ENCODE measurements around the gene MYOM3.
"Not testable (repeated sequence)": the region's sequence is repeated elsewhere in the genome, so short reads cannot be mapped to it uniquely, and the experiment has no call there.

MYOM3 gene

DNA sequence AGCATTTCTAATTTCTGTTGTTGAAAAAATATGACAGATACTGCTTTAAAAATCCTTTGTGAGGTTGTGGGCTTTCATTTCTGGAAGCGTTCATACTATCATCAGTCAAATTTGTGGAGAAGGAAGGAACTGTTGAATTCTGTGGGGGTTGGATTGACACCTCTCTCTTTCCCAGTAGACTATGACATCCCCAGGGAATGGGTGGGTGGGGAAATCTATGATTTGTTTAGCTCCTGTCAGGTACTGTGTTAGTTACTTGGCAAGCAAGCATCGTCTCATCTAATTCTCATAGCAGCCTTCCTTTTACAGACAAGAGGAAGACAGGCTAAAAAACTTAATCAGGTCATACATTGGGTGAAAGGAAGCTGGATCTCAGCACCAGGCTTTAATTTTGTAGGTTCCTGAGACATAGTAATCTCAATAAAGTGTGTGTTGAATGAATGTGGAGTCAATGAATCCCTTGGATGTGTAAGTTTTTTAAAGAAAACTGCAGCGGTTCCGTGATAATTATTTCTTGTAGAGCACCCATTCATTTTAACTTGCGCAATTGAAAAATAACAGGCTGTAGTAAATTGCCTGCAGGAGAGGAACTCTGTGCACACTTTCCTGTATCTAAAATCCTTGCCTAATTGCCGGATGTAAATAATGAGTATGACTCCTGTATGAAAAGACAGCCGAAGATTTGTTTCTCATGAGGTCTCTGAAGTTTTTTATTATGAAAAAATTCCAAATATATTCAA lies 60.6 kb downstream of the MYOM3 start:
- no peak for DNase-seq (ENCODE audit: low spot score in 2 of 2)
- in situ Hi-C loops (cut with MboI; ENCODE audit: low sequenced_read_pairs): no loop called here
- no peaks in the 10 kb centered on the region for H3K27me3 ChIP-seq (ENCODE audit: low read depth)

DNA sequence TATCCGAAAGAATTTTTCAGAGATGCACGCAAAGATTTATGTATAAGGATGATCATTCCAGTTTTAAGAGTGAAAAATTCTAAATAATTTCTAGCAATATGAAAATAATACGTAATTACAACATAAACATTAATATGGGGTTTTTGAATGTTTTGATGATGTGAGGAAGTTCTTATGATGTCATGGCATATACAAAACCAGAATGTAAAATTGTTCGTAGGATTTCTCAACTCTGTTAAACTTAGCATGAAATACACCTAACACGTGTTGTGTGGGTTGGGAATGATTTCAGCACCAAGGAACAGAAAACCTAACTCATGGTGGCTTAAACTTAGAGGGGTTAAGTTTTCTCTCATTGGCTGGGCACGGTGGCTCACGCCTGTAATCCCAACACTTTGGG lies 62.2 kb downstream of the MYOM3 start:
- no peak for DNase-seq (ENCODE audit: low spot score in 2 of 2)
- in situ Hi-C loops (cut with MboI; ENCODE audit: low sequenced_read_pairs): no loop called here

More for the DNA sequence above, 60.6 kb downstream of the MYOM3 start:
- Histone ChIP-seq H3K36me3 (replicated peaks) (no peaks in the 10 kb centered on the region), H3K4me3 (no peak overlapping the region), H3K9me3 (no peaks in the 10 kb centered on the region), H3K4me1 (peaks cover 7% of the 10 kb centered on the region)

DNA sequence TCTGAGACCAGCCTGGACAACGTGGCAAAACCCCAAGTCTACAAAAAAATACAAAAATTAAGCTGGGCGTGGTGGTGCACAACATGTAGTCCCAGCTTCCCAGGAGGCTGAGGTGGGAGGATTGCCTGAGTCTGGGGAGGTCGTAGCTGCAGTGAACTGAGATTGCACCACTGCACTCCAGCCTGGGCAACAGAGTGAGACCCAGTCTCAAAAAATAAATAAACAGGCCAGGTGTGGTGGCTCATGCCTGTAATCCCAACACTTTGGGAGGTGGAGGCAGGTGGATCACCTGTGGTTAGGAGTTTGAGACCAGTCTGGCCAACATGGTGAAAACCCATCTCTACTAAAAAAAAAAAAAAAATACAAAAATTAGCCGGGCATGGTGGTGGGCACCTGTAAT lies 63.0 kb downstream of the MYOM3 start:
- H3K4me3 ChIP-seq; DNase-seq (ENCODE audit: low spot score in 2 of 2); H3K9me3 ChIP-seq; in situ Hi-C loops (cut with MboI; ENCODE audit: low sequenced_read_pairs); H3K36me3 ChIP-seq (replicated peaks); H3K27me3 ChIP-seq (ENCODE audit: low read depth): not testable (repeated sequence)
- H3K4me1 ChIP-seq: peaks cover 12% of the 10 kb centered on the region

More for the DNA sequence above, 62.2 kb downstream of the MYOM3 start:
- Histone ChIP-seq H3K36me3 (replicated peaks) (no peaks in the 10 kb centered on the region), H3K4me3 (no peak overlapping the region), H3K4me1 (peaks cover 12% of the 10 kb centered on the region), H3K27me3 (ENCODE audit: low read depth) (no peaks in the 10 kb centered on the region), H3K9me3 (no peaks in the 10 kb centered on the region)

DNA sequence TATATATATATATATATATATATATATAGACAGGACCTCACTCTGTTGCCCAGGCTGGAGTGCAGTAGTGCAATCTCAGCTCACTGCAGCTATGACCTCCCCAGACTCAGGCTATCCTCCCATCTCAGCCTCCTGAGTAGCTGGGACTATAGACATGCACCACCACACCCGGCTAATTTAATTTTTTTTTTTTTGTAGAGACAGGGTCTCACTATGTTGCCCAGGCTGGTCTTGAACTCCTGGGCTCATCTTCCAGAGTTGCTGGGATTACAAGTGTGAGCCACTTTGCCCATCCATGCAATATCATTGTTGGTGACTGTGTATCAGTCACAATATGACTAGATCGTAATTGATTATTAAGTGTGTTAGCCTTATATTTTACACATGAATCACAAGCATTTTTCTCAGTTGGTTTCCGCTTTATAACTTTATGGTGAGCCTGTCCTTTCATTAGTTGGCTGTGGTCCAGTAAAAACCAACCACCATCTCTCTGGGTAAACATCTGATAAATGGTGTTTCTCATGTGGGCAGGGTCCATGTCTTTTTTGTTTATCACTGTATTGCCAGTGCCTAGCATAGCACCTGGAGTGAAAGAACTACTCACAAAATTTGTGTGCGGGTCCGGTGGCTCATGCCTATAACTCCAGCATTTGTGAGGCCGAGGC lies 63.6 kb downstream of the MYOM3 start:
- no peaks in the 10 kb centered on the region for H3K9me3 ChIP-seq
- no peak for DNase-seq (ENCODE audit: low spot score in 2 of 2)
- H3K4me3 ChIP-seq: no peak overlapping the region
- in situ Hi-C loops (cut with MboI; ENCODE audit: low sequenced_read_pairs): no loop called here
- no peaks in the 10 kb centered on the region for H3K36me3 ChIP-seq (replicated peaks)
- H3K4me1 ChIP-seq: peaks cover 12% of the 10 kb centered on the region
- H3K27me3 ChIP-seq (ENCODE audit: low read depth): no peaks in the 10 kb centered on the region

DNA sequence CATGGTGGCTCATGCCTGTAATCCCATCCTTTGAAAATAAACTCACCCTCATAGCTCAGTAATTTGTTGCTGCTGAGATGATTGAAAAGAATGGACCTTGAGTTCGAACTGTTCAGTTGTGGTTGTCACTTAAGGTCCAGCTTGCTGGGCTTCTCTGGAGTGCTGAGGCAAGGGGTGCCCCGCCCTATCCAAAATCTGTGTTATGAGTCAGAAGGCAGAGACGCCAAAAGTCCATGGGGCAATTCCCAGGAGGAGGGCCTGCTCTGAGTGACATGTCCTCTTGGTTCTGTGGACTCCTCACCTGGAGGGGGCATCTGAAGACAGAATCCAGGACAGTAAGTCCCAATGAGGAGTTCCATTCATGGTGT lies 64.8 kb downstream of the MYOM3 start:
- Histone ChIP-seq H3K4me1 (peaks cover 12% of the 10 kb centered on the region), H3K4me3 (no peak overlapping the region), H3K27me3 (ENCODE audit: low read depth) (no peaks in the 10 kb centered on the region), H3K36me3 (replicated peaks) (no peaks in the 10 kb centered on the region), H3K9me3 (no peaks in the 10 kb centered on the region)
- DNase-seq (ENCODE audit: low spot score in 2 of 2): no peak
- in situ Hi-C loops (cut with MboI; ENCODE audit: low sequenced_read_pairs): no loop called here

DNA sequence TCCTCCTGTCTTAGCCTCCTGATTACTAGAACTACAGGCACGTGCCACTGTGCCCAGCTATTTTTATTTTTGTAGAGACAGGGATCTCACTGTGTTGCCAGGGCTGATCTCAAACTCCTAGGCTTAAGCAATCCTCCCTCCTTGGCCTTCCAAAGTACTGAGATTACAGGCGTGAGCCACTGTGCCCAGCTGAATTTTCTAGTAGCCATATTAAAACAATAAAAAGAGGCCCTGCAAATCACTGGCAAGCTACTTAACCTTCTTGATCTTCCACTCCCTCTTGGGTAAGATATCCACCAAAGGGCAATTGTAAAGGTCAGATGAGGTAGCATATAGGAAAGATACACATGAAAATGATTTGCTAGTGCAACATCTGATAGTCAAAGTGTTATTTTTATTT lies 66.2 kb downstream of the MYOM3 start:
- no peaks in the 10 kb centered on the region for H3K9me3 ChIP-seq
- H3K4me1 ChIP-seq: peaks cover 12% of the 10 kb centered on the region
- no peaks in the 10 kb centered on the region for H3K27me3 ChIP-seq (ENCODE audit: low read depth)
- H3K36me3 ChIP-seq (replicated peaks): no peaks in the 10 kb centered on the region
- no peak overlapping the region for H3K4me3 ChIP-seq
- in situ Hi-C loops (cut with MboI; ENCODE audit: low sequenced_read_pairs): no loop called here
- DNase-seq (ENCODE audit: low spot score in 2 of 2): no peak

DNA sequence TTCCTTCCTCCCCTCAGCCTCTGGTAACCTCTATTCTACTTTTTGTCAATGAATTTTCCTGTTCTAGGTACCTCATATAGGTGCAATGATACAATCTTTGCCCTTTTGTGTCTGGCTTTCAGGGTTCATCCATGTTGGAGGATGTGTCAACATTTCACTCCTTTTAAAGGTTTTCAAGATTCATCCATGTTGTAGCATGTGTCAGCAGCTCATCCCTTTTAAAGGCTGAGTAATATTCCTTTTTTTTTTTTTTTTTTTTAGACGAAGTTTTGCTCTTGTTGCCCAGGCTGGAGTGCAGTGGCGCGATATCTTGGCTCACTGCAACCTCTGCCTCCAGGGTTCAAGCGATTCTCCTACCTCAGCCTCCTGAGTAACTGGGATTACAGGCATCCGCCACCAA lies 67.3 kb downstream of the MYOM3 start:
- H3K4me3 ChIP-seq; H3K27me3 ChIP-seq (ENCODE audit: low read depth); in situ Hi-C loops (cut with MboI; ENCODE audit: low sequenced_read_pairs); H3K9me3 ChIP-seq; H3K36me3 ChIP-seq (replicated peaks); DNase-seq (ENCODE audit: low spot score in 2 of 2): not testable (repeated sequence)
- H3K4me1 ChIP-seq: peaks cover 12% of the 10 kb centered on the region

DNA sequence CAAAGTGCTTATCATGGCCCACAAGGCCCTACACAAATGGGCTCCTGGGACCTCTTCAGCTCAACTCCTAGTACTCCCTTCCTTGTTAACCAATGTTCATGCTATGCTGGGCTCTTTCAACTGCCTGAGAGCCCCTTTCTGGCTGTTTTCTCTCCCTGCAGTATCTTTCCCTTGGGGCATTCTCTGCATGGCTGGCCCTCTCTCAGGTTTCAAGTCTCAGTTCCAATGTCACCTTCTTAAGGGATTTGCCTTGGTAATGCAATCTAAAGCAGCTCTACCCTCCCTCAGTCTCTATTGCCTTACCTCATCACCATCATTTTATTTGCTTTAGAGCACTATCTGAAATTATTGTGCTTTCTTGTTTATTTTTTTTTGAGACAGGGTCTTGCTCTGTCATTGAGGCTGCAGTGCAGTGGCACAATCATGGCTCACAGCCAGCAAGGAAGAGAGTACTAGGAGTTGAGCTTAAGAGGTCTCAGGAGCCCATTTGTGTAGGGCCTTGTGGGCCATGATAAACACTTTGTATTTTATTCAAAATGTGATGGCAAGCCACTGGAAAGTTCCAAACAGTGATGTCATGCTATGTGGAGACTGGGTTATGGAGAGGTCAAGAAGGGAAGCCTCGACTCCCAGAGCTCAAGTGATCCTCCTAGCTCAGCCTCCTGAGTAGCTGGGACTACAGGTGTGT lies 68.4 kb downstream of the MYOM3 start:
- DNase-seq (ENCODE audit: low spot score in 2 of 2): no peak
- H3K36me3 ChIP-seq (replicated peaks): no peaks in the 10 kb centered on the region
- H3K4me1 ChIP-seq: peaks cover 12% of the 10 kb centered on the region
- H3K4me3 ChIP-seq: no peak overlapping the region
- H3K27me3 ChIP-seq (ENCODE audit: low read depth): no peaks in the 10 kb centered on the region
- no peaks in the 10 kb centered on the region for H3K9me3 ChIP-seq
- in situ Hi-C loops (cut with MboI; ENCODE audit: low sequenced_read_pairs): no loop called here

DNA sequence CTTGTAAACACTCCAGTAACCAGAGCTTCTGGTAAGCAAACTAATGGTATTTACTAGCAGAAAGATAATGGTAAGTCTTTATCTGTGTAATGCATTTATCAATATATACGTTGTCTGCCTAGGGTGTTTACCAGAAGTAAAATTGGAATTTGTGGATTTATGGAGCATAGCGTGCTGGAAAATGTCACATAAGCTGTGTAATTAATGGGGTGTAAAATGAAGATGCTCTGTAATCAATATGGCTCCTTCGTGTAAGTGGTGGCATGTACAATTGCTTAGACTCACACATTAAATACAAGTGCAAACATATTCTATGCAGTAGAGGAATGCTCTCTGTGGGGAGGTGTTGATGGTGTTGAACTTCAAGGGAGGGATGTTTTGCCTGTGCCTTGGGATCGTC lies 69.6 kb downstream of the MYOM3 start:
- peaks cover 12% of the 10 kb centered on the region for H3K4me1 ChIP-seq
- no peaks in the 10 kb centered on the region for H3K27me3 ChIP-seq (ENCODE audit: low read depth)
- in situ Hi-C loops (cut with MboI; ENCODE audit: low sequenced_read_pairs): no loop called here
- no peak for DNase-seq (ENCODE audit: low spot score in 2 of 2)
- no peak overlapping the region for H3K4me3 ChIP-seq
- H3K36me3 ChIP-seq (replicated peaks): no peaks in the 10 kb centered on the region
- no peaks in the 10 kb centered on the region for H3K9me3 ChIP-seq

DNA sequence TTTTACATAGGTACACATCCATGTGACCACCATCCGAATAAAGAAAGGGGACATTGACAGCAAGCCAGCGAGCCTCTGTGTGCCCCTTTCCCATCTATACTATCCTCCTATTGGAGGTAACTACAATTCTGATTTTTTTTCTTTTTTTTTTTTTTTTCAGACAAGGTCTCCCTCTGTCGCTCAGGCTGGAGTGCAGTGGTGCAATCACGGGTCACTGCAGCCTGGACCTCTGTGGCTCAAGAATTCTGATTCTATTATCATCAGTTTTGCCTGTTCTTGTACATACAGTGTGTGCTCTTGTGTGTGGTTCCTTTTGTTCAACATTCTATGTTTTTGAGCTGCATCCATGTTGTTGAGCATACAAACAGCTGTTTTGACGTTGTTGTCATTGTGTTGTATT lies 75.8 kb downstream of the MYOM3 start:
- H3K9me3 ChIP-seq: no peaks in the 10 kb centered on the region
- no peaks in the 10 kb centered on the region for H3K27me3 ChIP-seq (ENCODE audit: low read depth)
- H3K4me1 ChIP-seq: no peaks in the 10 kb centered on the region
- no peaks in the 10 kb centered on the region for H3K36me3 ChIP-seq (replicated peaks)
- in situ Hi-C loops (cut with MboI; ENCODE audit: low sequenced_read_pairs): no loop called here
- no peak overlapping the region for H3K4me3 ChIP-seq
- no peak for DNase-seq (ENCODE audit: low spot score in 2 of 2)

DNA sequence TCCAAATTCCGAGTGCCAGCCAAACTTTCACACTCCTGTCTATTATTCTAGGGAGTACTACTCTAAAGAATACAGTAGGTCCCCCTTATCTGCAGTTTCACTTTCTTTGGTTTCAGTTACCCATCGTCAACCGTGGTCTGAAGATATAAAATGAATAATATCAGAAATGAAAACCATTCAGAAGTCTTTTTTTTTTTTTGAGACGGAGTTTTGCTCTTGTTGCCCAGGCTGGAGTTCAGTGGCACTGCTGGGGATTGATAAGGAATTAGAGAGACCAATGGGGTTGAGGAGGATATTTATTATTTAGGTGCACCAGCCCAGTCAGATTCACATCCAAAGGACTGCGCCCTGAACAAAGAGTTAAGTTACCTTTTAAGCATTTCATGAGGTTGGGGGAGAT lies 79.0 kb downstream of the MYOM3 start:
- in situ Hi-C loops (cut with MboI; ENCODE audit: low sequenced_read_pairs): no loop called here
- no peak overlapping the region for H3K4me3 ChIP-seq
- H3K9me3 ChIP-seq: no peaks in the 10 kb centered on the region
- H3K36me3 ChIP-seq (replicated peaks): no peaks in the 10 kb centered on the region
- DNase-seq (ENCODE audit: low spot score in 2 of 2): no peak
- H3K4me1 ChIP-seq: no peaks in the 10 kb centered on the region
- no peaks in the 10 kb centered on the region for H3K27me3 ChIP-seq (ENCODE audit: low read depth)

DNA sequence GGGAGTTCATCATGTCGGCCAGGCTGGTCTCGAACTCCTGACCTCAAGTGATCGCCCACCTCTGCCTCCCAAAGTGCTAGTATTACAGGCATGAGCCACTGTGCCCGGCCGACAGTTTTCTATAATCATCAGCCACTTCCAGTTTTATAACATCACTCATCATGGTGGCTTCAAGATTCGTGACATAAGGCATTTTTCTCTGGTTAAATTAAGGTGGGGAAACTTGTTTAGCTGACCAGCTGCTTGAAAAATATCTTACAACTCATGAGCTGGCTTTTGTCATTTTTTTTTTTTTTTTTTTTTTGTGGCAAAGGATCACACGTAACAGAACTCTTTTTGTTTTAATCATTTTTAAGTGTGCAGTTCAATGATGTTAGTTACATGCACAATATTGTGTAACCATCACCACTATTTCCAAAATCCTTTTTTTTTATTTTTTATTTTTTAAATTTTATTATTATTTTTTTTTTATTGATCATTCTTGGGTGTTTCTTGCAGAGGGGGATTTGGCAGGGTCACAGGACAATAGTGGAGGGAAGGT lies 80.9 kb downstream of the MYOM3 start:
- H3K9me3 ChIP-seq; DNase-seq (ENCODE audit: low spot score in 2 of 2); H3K27me3 ChIP-seq (ENCODE audit: low read depth); H3K36me3 ChIP-seq (replicated peaks); H3K4me1 ChIP-seq; in situ Hi-C loops (cut with MboI; ENCODE audit: low sequenced_read_pairs); H3K4me3 ChIP-seq: not testable (repeated sequence)

DNA sequence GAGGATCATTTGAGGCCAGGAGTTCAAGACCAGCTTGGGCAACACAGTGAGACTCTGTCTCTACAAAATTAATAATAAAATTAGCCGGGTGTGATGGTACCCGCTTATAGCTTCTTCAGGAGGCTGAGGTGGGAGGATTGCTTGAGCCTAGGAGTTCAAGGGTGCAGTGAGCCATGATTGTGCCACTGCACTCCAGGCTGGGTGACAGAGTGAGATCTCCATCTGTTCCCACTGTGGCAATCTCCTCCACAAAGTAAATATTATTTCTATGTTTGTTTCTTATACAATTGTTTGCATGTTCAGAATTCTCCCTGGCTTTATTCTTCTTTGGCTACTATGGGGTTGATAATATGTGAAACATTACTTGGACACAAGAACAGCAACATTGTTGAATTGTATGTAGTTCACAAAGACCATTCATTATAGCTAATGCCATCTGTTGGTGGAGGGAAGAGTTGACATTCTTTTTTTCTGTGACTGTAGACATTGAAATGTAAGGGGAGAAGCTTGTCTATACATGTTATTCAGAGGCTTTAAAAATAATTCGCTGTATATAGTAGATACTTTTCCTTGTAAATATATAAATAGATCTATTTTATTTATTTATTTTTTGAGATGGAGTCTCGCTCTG lies 84.0 kb downstream of the MYOM3 start:
- in situ Hi-C loops (cut with MboI; ENCODE audit: low sequenced_read_pairs): no loop called here
- Histone ChIP-seq H3K36me3 (replicated peaks) (no peaks in the 10 kb centered on the region), H3K4me1 (no peaks in the 10 kb centered on the region), H3K9me3 (no peaks in the 10 kb centered on the region), H3K27me3 (ENCODE audit: low read depth) (no peaks in the 10 kb centered on the region), H3K4me3 (no peak overlapping the region)
- DNase-seq (ENCODE audit: low spot score in 2 of 2): peak in 1 of 2 experiments; percentile 66
